Urothelium cell line (cell line): ENCODE results near the gene DDI1.

Experiments
- DNase-seq: peaks from one replicate; pipeline ENCODE4 v3.0.0; 2011; ENCODE audit warnings: low spot score, mixed read lengths
- FAIRE-seq: peaks from 2 replicates; lab custom pipeline; 2011; peaks lifted over from hg19 to GRCh38; lab: Jason Lieb, UNC

The DDI1 gene

GRCh38 chr11:104075706-104076105 lies 39.3 kb downstream of the DDI1 start:
- no peak for DNase-seq
- FAIRE-seq = no peak

DNA sequence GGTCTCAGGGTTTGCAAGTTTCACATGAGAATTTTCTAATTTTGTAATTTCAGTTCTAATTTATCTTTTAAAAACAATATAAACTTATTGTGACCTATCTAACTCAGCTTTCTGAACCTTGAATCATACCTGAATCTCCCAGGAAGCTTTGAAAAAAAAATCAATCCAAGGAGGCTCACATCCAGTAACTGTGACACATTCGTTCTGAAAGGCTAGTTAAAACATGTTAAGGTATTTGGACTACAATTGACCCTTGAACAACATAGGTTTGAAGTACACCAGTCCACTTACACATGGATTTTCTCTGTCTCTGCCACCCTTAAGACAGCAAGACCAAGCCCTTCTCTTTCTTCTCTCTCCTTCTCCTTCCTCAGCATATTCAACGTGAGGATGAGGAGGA lies 40.0 kb downstream of the DDI1 start:
- FAIRE-seq = no peak
- no peak for DNase-seq

GRCh38 chr11:104078245-104078644 lies 41.8 kb downstream of the DDI1 start:
- FAIRE-seq = no peak
- DNase-seq = no peak

- FAIRE-seq = no peak
- no peak for DNase-seq
Observed at GRCh38 chr11:104078995-104079394, 42.6 kb downstream of the DDI1 start.

DNA sequence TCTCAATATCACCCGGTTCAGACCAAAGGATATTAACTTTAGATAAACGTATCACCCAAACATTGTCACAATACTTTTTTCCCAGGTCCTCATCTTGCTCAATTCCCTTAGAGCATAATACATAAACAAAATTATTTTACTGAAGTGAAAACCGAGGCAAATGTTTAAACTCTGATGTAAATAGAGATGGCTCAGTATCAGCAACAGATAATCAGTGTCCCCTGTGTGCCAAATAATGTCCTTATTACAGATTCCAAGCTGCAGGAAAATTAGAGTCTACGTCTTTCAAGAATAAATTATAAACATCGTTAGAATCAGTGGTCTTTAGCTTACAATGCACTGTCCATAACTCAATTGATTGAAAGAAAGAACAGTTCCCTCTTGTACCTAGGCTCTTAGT lies 50.2 kb downstream of the DDI1 start:
- FAIRE-seq = no peak
- no peak for DNase-seq
